NCI-H1417 (cell line): Measurements from ENCODE around the gene CALU.

ENCODE experiments used
- DNase-seq, 3 experiments: peaks; one replicate each; lab custom pipeline; 2025; lab: John Stamatoyannopoulos, UW

Gene CALU

DNA sequence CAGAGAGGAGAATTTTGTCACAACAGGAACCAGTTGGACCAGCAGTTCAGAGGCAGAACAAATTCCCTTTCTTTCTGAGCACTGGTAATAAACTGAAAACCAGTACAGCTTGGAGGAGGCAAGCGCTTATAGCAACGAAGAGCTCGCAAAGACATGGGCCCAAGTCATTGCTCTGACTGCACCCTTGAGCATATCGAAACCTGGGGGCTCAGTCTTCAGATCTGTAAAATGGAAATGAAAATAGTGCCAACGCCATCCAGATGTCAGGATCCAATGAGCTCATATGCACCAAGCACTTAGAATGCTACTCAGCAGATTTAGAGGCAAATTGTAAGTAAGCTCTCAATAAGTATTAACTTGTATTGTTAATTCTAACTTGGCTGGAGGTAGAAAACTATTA, 14.4 kb upstream of the CALU start:
- no peak for DNase-seq

GRCh38 chr7:128725531-128725930, 13.6 kb upstream of the CALU start:
- no peak for DNase-seq

- DNase-seq, result peak in 1 of 3 experiments; percentile 10
Observed at GRCh38 chr7:128726059-128726736, 13.0 kb upstream of the CALU start.

GRCh38 chr7:128726737-128727072, 12.5 kb upstream of the CALU start:
- DNase-seq, result no peak

DNA sequence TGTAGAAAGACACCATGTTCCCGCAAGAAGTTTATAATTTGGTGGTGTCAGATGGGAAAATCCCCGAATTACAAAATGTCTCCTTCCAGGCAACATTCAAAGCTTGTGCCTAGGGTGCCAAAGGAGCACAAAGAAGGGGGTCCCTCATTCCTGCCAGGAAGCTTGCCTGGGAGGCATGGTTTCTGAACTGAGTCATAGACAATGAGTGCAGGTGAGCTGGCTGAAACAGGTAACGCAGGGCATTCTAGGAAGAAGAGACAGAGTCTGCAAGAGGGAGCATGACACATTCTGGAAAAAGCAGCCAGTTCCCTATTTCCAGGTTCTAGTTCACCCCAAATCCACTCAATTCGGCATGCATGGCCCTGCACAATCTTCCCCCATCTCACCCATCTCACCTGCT, 11.9 kb upstream of the CALU start:
- no peak for DNase-seq

GRCh38 chr7:128728598-128728997, 10.6 kb upstream of the CALU start:
- DNase-seq, result no peak

DNA sequence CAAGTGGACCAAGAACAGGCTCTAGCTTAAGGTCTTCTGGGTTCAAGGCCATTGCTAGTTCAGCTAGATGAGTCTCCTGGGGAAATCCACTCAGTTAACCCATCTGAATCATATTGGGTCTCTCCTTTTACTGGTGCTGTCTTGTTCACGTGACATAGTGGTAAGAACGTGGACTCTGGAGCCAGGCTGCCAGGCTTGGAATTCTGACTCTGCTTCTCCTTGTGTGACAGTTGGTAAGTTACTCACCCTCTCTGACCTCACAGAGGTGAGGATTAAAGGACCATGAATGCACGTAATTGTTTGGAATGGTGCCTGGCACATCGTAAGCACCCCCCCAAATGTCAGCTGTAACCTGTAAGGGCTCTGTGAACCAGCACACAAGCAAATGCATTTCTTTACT, 9.7 kb upstream of the CALU start:
- no peak for DNase-seq

DNA sequence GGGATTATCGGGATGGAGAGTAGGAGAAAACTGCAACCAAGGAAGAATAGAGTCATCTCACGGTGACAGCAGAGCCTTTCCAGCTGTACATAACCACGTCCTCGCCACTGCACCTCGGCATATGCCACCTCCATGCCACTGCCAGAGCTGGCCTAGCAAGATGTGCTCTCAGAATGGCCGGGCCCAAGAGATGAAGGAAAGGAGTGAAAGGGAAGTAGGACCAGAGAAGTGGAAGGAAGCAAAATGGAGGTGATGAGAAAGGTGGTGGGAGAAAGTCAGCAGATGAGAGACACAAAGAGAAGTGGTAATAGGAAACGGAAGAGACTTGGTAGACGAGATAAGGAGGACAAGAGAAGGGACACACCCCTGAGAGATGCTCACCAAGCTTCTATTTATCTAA, 8.0 kb upstream of the CALU start:
- DNase-seq, result no peak

- peak in 1 of 3 experiments; percentile 9 for DNase-seq
Observed at GRCh38 chr7:128732521-128733277, 6.5 kb upstream of the CALU start.

DNA sequence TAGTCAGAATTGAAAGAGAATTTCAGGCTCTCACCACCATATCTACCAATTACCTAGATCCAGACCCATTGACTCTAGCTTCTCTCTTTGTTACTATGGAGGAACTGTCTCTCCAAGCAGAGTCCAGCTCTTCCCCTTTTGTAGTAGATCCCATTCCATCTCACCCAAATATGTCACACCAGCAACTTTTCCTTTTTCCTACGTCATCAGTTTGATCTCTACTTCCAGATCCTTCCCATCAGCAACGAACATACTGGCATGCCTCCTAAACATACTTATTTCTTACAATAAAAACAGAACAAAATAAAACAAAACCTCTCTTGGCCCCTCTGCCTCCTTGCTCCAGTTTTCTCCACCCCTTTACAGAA, 5.9 kb upstream of the CALU start:
- no peak for DNase-seq

- DNase-seq, result no peak
Observed at GRCh38 chr7:128734890-128735289, 4.3 kb upstream of the CALU start.

DNA sequence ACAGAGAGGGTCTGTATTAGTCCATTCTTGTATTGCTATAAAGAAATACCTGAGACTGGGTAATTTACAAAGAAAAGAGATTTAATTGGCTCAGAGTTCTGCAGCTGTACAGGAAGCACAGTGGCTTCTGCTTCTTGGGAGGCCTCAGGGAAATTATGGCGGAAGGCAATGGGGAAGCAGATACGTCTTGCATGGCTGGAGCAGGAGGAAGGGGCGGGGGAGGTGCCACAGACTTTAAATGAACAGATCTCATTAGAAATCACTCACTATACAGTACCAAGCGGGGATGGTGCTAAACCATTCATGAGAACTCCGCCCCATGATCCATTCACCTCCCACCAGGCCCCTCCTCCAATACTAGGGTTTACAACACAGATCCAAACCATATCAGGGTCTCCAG, 3.7 kb upstream of the CALU start:
- DNase-seq, result no peak

GRCh38 chr7:128737441-128737840, 1.7 kb upstream of the CALU start:
- DNase-seq, result no peak

- DNase-seq, result peak in 1 of 3 experiments; percentile 54
Observed at GRCh38 chr7:128737867-128738385, 1.2 kb upstream of the CALU start.

DNA sequence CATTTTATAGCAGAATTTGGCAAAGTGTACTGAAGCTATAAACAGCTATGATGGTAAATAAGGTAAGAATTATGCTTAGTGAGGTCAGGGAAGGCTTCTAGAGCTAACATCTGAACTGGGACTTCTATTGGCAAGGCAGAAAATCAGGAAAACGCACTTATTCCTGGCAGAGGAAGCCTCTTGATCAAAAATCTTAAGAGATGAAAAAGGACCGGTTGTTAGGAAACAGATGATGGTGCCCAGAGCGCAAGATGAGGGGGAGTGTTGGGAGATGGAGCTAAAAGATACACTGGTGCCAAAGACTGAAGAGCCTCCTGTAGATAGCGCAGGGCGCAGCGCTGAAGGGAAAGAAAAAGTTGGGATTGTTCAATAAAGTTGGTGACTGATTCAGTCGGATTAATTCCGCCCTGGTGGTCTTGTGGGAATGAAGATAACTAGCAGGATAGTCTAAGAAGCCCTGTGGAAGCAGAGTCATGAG, 550 bp upstream of the CALU start:
- DNase-seq, result no peak

DNA sequence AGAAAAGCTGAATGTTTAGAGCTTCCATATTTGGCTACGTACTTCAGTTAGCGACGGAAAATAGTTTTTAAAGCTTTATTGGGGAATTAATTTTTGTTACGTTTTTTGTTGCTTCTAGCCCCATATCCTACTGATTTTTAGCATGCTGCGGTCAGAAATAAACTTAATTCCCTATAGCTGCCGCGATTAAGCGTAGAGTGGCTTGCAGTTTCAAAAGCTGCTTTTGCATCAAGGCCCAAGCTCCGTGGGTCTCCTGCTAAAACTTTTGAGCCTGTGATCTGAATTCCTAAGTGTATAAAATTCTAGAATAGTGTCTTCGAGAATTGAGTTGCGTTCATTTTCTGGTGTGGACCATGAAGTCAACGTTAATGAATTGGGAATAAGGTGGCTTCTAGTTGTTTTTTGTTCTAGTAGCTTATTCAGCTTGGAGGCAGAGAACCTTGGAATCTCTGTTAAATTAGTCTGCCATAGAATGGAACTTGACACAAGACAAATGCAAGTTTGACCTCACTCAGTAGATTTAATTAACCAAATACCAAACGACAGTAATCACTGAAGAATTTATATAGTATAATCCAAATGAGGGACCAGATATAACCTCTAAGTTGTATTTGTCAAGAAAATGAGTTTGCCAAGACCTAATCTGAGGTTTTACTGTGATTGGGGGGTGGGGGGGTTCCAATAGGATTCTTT, 977 bp downstream of the CALU start:
- peak in 1 of 3 experiments; percentile 44 for DNase-seq

DNA sequence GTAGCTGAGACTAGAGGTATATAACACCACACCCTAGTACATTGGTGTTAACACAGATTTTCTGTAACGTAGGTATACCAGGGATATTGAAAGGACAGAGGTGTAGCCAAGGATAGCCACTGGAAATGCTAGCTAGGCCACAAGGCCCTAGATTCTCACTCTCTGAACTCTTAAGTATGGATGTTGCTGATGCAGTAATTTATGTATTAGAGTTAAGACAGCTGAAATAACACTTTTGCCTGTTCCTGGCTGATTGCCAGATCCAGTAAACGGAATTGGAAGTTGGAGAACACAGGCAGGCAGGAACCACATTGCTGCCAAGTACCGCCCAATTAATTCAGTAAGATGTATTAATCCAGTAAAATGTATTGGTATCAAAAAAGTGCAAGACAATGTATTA, 1.8 kb downstream of the CALU start:
- peak in 1 of 3 experiments; percentile 49 for DNase-seq

- no peak for DNase-seq
Observed at GRCh38 chr7:128741491-128741890, 2.3 kb downstream of the CALU start.

DNA sequence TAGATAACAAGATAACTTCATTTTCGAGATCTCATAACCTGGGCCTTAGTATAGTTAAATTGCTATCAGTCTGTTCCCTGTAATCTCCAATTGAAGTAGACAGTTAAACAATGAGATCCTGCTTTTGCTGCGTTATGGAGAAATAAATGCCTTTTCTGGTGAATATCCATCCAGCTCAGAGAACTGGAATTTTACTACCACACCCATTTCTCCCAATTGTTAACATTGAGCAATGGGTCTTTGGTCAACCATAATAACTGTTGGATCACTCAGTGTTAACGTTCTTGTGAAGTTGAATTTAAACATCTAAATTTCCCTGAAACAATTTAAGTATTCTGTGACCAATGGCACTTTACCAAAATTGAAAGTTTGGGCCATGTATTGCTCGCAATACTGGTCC, 3.0 kb downstream of the CALU start:
- no peak for DNase-seq

GRCh38 chr7:128743112-128743772, 4.1 kb downstream of the CALU start:
- DNase-seq, result no peak

GRCh38 chr7:128744366-128744905, 5.3 kb downstream of the CALU start:
- no peak for DNase-seq

- DNase-seq, result no peak
Observed at GRCh38 chr7:128745706-128746105, 6.5 kb downstream of the CALU start.
